ENCODE measurements around the gene NUDT6.

GRCh38 chr4:122917731-122918130, 4.7 kb downstream of the NUDT6 start:
- TF ChIP-seq, protein P1, sequence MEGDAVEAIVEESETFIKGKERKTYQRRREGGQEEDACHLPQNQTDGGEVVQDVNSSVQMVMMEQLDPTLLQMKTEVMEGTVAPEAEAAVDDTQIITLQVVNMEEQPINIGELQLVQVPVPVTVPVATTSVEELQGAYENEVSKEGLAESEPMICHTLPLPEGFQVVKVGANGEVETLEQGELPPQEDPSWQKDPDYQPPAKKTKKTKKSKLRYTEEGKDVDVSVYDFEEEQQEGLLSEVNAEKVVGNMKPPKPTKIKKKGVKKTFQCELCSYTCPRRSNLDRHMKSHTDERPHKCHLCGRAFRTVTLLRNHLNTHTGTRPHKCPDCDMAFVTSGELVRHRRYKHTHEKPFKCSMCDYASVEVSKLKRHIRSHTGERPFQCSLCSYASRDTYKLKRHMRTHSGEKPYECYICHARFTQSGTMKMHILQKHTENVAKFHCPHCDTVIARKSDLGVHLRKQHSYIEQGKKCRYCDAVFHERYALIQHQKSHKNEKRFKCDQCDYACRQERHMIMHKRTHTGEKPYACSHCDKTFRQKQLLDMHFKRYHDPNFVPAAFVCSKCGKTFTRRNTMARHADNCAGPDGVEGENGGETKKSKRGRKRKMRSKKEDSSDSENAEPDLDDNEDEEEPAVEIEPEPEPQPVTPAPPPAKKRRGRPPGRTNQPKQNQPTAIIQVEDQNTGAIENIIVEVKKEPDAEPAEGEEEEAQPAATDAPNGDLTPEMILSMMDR (IDR thresholded peaks at IDR 0.05; ENCODE audit: insufficient read depth, low read length, poor library complexity, severe bottlenecking): no peak
- TF ChIP-seq EZH2phosphoT487 (conservative IDR thresholded peaks at IDR 0.05; ENCODE audit: low read length): no peak
